NT2/D1 (cell line): ENCODE data around the gene RNU4-1.
A peak's percentile ranks its signal among the peaks of the same experiment; 100 is the strongest.
"Not testable (repeated sequence)": the region's sequence is repeated elsewhere in the genome, so short reads cannot be mapped to it uniquely, and the experiment has no call there.

Experiments
- DNase-seq: peaks from one replicate; pipeline ENCODE4 v3.0.0-alpha.2; 2011; ENCODE audit warnings: low read depth, low spot score
- H3K27me3 ChIP-seq: 2 replicates; pipeline ENCODE4 v1.6.0; 2011; ENCODE audit warnings: mild to moderate bottlenecking; ENCODE audit not compliant: insufficient read length, insufficient read depth
- H3K36me3 ChIP-seq: 2 replicates; pipeline ENCODE4 v1.6.1; 2011; ENCODE audit warnings: mild to moderate bottlenecking, low read length, mixed read lengths; ENCODE audit not compliant: insufficient read depth, insufficient read length
- H3K4me1 ChIP-seq: 2 replicates; pipeline ENCODE4 v1.5.1; 2011; ENCODE audit not compliant: insufficient read depth, insufficient read length
- H3K4me3 ChIP-seq: 2 replicates; pipeline ENCODE4 v1.5.1; 2011; ENCODE audit warnings: low read depth; ENCODE audit not compliant: insufficient read length
- H3K9ac ChIP-seq: 2 replicates; pipeline ENCODE4 v1.6.0; 2011; ENCODE audit warnings: low read depth; ENCODE audit not compliant: insufficient read length
- H3K9me3 ChIP-seq: 2 replicates; pipeline ENCODE4 v1.5.1; 2011; ENCODE audit warnings: mild to moderate bottlenecking, low read length; ENCODE audit not compliant: insufficient read depth
- SUZ12 ChIP-seq: IDR thresholded peaks from 2 replicates; pipeline ENCODE4 v1.6.1; 2011; ENCODE audit not compliant: insufficient read length, insufficient read depth; ENCODE audit errors: extremely low read depth
- YY1 ChIP-seq: IDR thresholded peaks from 2 replicates; pipeline ENCODE4 v1.6.1; 2011; ENCODE audit not compliant: insufficient read length, insufficient read depth
- ZNF274 ChIP-seq: IDR thresholded peaks from 2 replicates; pipeline ENCODE4 v1.6.1; 2011; ENCODE audit warnings: mild to moderate bottlenecking, low read depth, low read length

The RNU4-1 gene

DNA sequence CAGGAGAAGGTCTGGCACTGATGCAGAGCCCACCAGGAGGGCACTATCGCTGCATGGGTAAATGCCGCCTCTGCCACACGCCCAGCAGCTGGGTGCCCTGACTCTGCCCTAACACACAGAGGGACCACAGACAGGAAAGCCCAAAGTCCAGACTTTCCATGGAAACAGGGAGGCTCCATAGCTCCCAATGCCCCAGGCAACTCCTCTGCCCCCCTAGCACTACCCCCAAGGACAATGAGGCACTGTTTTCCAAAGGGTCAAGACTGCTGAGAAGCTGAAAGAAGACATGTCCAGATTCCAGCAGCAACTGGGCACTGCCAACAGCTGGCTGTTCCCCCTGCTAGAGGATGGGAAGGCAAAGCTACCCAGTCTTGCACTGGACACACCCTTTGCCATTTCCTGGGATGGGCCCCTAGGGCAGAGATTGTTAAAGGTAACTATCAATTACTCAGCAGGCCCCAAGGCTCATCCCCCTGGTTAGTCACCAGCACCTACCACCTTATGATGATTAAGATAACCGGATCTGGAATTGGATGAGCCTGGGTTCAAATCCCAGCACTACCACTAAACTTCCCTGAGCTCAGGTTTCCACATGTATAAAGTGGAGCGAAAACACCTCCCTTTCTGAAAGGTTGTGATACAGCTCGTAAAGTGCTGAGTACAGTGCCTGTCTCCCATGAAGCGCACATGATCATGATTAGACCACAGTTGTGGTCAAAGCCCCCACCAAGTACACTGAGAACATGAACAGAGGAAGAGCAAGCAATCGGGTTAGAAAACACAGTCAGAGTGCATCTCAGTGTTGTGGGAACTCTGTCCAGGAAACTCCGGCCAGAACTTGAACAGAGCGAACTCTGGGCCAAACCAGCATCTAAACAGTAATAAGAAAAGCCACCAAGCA, 30.8 kb downstream of the RNU4-1 start:
- DNase-seq, result no peak
- H3K4me1 ChIP-seq, result peaks cover 35% of the 10 kb centered on the region
- no peaks in the 10 kb centered on the region for H3K9me3 ChIP-seq
- no peak overlapping the region for H3K4me3 ChIP-seq
- no peak for TF ChIP-seq YY1
- peaks cover 46% of the 10 kb centered on the region for H3K36me3 ChIP-seq
- H3K9ac ChIP-seq, result peak overlapping the region; percentile 26
- no peaks in the 10 kb centered on the region for H3K27me3 ChIP-seq

DNA sequence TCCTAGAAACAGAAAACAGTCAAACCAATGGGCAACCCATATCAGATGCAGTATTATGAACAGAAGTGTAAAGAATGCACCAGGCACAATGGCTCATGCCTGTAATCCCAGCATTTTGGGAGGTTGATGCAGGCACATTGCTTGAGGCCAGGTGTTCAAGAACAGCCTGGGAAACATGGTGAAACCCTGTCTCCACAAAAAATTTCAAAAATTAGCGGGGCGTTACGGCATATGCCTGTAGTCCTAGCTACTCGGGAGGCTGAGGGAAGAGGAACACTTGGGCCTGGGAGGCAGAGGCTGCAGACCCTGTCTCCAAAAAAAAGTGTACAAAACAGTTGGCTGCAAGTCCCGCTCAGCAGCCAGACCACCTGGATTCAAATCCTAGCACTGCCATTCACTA, 32.4 kb downstream of the RNU4-1 start:
- no peak for TF ChIP-seq SUZ12
- TF ChIP-seq ZNF274, result no peak
- no peak for TF ChIP-seq YY1
- no peak for DNase-seq
- H3K4me3 ChIP-seq, result no peak overlapping the region
- H3K9me3 ChIP-seq, result no peaks in the 10 kb centered on the region
- no peaks in the 10 kb centered on the region for H3K27me3 ChIP-seq
- H3K36me3 ChIP-seq, result peaks cover 55% of the 10 kb centered on the region
- peaks cover 37% of the 10 kb centered on the region for H3K4me1 ChIP-seq
- H3K9ac ChIP-seq, result no peak overlapping the region

DNA sequence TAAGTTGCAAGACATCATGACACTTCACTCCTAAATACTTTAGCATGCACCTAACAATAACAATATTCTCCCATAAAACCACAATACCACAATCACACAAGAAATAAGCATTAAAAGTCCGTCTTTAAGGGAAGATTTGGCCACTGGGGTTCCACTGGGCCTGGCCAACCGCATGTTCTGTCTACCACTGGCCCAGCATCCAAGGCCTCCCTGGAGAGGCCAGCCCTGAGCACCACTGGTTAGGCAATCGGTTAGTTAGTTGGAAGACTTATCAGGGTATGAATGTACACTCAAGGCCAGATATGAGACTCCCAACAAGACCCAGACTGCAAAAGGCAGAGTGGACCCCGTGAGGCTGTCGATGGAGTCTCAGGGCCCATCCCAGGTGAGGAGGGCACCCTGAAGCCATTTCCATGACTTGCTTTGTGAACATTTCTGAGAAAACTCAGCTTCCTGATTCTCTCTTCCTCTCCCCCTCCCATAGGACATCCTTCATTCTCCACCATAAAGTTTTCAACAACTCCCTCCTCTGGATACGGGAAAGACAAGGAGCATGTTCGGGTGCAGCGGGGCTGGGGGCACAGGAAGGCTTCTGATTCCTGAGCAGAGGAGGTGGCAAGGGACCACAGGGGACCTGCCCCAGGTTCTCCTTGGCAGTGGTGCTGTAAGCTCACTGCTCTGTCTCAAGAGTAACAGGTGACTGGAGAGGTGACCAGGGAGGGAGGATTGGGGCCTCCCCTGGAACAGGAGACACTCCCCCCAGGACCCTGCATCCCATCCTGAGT, 33.4 kb downstream of the RNU4-1 start:
- Histone ChIP-seq H3K4me1 (peaks cover 37% of the 10 kb centered on the region), H3K9ac (no peak overlapping the region), H3K9me3 (no peaks in the 10 kb centered on the region), H3K36me3 (peaks cover 63% of the 10 kb centered on the region), H3K4me3 (no peak overlapping the region), H3K27me3 (no peaks in the 10 kb centered on the region)
- TF ChIP-seq ZNF274 (no peak), SUZ12 (no peak), YY1 (no peak)
- DNase-seq, result no peak

DNA sequence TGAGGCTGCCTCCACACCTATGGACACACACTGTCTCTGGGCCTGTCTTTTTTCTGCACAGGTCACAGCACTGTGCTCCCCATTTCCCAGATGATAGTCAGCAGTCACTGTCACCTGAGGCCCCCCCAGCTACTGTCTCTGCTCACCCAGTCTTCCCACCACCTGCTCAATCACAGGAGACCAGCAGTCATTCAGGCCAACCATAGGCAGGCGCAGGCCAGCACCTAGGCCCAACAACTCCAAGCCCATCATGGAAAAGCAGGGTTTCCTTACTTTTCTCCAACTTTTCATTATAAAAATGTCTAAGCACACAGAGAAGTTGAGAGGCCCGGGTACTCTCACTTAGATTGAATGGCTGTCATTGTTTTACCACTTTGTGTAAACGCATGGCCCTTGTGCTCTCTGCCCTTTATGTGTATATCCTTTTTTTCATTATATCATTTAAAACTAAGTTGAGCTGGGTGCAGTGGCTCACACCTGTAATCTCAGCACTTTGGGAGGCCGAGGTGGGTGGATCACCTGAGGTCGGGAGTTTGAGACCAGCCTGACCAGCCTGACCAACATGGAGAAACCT, 34.6 kb downstream of the RNU4-1 start:
- Histone ChIP-seq H3K9ac (no peak overlapping the region), H3K36me3 (peaks cover 60% of the 10 kb centered on the region), H3K4me1 (peaks cover 28% of the 10 kb centered on the region), H3K27me3 (no peaks in the 10 kb centered on the region), H3K4me3 (no peak overlapping the region), H3K9me3 (no peaks in the 10 kb centered on the region)
- no peak for TF ChIP-seq YY1
- no peak for TF ChIP-seq SUZ12
- TF ChIP-seq ZNF274, result no peak
- DNase-seq, result no peak

DNA sequence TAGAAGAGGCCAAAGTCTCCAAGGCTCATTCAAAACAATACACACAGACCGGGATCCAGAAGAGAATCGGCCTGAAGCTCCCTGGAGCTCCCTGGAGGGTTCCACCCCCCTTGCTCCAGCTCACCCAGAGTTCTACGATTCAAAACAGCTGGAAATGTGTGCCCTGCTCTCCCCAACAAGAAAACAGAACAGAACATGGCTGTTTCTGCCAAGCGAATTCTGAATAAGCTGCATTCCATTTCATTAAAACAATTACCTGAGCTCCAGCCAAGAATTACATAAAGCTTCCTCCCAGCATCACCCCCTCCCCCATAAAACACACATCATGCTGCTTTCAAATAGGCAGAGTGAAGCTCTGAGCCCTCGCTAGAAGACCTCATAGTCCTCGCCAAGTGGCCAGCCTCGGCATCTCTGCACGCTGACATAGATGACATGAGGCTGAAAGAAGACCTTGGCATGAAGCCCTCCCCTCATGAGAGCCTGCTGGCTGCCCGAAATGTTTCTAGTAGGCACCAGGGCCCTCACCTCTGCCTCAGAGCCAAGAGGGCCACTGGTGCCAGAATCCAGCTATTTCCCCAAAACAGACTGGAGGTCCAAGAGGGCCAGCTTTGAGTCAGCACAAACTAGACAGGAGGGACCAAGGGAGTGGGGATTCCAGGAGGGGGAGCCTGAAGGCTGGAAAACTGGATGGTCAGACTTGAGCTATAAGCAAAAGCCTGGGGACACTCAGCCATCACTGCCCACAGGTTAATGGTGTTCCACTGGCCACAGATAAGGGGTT, 35.8 kb downstream of the RNU4-1 start:
- Histone ChIP-seq H3K9me3 (no peaks in the 10 kb centered on the region), H3K4me1 (peaks cover 17% of the 10 kb centered on the region), H3K36me3 (peaks cover 56% of the 10 kb centered on the region), H3K27me3 (no peaks in the 10 kb centered on the region), H3K9ac (no peak overlapping the region), H3K4me3 (no peak overlapping the region)
- DNase-seq, result no peak
- TF ChIP-seq ZNF274 (no peak), YY1 (no peak), SUZ12 (no peak)

DNA sequence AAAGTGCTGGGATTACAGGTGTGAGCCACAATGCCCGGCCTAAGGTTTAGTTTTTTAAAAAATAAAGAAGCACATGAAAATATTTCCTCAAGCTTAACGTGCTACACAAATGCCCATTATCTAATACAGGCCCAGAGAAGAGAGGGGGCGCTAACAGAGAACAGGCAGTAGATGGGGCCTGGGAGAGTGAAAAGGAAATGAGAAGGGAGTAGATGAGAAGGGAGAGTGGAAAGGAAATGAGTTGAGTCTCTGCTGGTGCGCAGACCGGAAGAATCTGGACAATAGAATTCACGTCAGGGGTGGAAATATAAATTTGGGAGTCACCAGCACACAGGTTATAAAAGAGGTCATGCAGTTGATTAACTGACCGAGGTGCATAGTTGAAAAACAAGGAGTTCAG, 38.2 kb downstream of the RNU4-1 start:
- H3K36me3 ChIP-seq, result peaks cover 47% of the 10 kb centered on the region
- no peak for DNase-seq
- no peaks in the 10 kb centered on the region for H3K9me3 ChIP-seq
- H3K4me3 ChIP-seq, result no peak overlapping the region
- H3K4me1 ChIP-seq, result peaks cover 14% of the 10 kb centered on the region
- H3K27me3 ChIP-seq, result no peaks in the 10 kb centered on the region
- TF ChIP-seq ZNF274 (no peak), SUZ12 (no peak), YY1 (no peak)
- H3K9ac ChIP-seq, result no peak overlapping the region

DNA sequence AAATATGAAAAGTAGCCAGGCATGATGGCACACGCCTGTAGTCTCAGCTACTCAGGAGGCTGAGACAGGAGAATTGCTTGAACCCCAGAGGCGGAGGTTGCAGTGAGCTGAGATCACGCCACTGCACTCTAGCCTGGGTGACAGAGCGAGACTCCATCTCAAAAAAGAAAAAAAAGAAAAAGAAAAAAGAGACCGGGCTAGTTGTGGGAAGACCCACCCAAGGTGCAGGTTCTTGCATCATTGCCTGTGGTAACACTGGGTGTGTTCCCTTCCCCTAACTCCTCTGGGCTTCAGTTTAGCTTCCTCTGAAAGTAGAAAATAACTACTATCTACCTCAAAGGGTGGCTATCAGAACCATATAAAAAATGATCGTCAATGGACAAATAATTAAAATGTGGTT, 39.7 kb downstream of the RNU4-1 start:
- H3K9ac ChIP-seq, DNase-seq, H3K9me3 ChIP-seq, H3K4me3 ChIP-seq, H3K27me3 ChIP-seq: not testable (repeated sequence)
- peaks cover 14% of the 10 kb centered on the region for H3K4me1 ChIP-seq
- H3K36me3 ChIP-seq, result peaks cover 51% of the 10 kb centered on the region
